Ishikawa (cell line): ENCODE data around the gene PPP1R13L.

Experiments
- CREB1 ChIP-seq: IDR thresholded peaks from 2 replicates; pipeline ENCODE4 v1.6.1; 2012; ENCODE audit warnings: low read depth
- EP300 ChIP-seq: IDR thresholded peaks from 2 replicates; pipeline ENCODE4 v1.6.1; 2012; ENCODE audit warnings: borderline replicate concordance
- FOXM1 ChIP-seq: IDR thresholded peaks from 2 replicates; pipeline ENCODE4 v1.6.1; 2012; ENCODE audit warnings: low read depth, borderline replicate concordance
- RAD21 ChIP-seq: IDR thresholded peaks from 2 replicates; pipeline ENCODE4 v1.6.1; 2012; ENCODE audit warnings: low read depth
- TAF1 ChIP-seq: IDR thresholded peaks from 2 replicates; pipeline ENCODE4 v1.6.1; 2012; ENCODE audit warnings: low read depth, mild to moderate bottlenecking
- TCF12 ChIP-seq: IDR thresholded peaks from 2 replicates; pipeline ENCODE4 v1.6.1; 2012; ENCODE audit warnings: low read depth
- TEAD4 ChIP-seq: IDR thresholded peaks from 2 replicates; pipeline ENCODE4 v1.6.1; 2012
- YY1 ChIP-seq: IDR thresholded peaks from 2 replicates; pipeline ENCODE4 v1.6.1; 2012; ENCODE audit warnings: low read depth
- TF ChIP-seq, protein P1 (sequence below): IDR thresholded peaks from 2 replicates; pipeline ENCODE4 v1.6.1; 2012

DNA sequence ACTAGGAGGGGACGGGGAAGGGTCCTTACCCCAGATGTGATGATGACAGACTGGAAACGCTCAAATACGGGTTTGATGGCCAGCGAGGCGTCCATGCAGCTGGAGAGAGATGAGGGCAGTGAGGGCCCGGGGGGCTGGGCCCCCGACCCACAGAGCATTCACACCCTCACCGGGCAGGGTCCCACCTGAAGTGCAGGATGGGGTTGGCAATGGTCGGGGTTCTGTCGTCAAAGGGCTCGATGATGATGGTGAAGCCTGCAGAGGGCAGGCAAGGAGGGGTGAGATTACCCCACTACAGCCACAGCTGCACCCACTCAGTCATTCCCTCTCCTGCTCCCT lies 47.5 kb downstream of the PPP1R13L start:
- TF ChIP-seq EP300 = no peak
- TF ChIP-seq YY1 = no peak
- no peak for TF ChIP-seq TAF1
- TF ChIP-seq CREB1 = no peak
- TF ChIP-seq RAD21 = no peak
- no peak for TF ChIP-seq FOXM1
- no peak for TF ChIP-seq TCF12
- TF ChIP-seq TEAD4 = no peak
- TF ChIP-seq, protein P1, sequence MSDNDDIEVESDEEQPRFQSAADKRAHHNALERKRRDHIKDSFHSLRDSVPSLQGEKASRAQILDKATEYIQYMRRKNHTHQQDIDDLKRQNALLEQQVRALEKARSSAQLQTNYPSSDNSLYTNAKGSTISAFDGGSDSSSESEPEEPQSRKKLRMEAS = no peak
